Activated T-cell treated with anti-CD3 and anti-CD28 coated beads, Interleukin-2, amount 50 U/mL, for 24 hours (primary cell): ENCODE results near the gene UBIAD1.

Experiments
- DNase-seq: peaks from one replicate; pipeline ENCODE4 v3.0.0-alpha.2; 2020
- H3K27ac Mint-ChIP-seq: 2 replicates; pipeline ENCODE4 v1.8.0; 2020; ENCODE audit warnings: mild to moderate bottlenecking, mixed read lengths
- H3K27me3 Mint-ChIP-seq: 2 replicates; pipeline ENCODE4 v1.8.0; 2020; ENCODE audit warnings: mixed read lengths
- H3K36me3 Mint-ChIP-seq: 2 replicates; pipeline ENCODE4 v1.8.0; 2020; ENCODE audit warnings: low read depth, mixed read lengths
- H3K4me1 Mint-ChIP-seq: 2 replicates; pipeline ENCODE4 v1.8.0; 2020; ENCODE audit warnings: low read depth, mixed read lengths
- H3K4me3 Mint-ChIP-seq: 2 replicates; pipeline ENCODE4 v1.8.0; 2020; ENCODE audit warnings: mild to moderate bottlenecking, moderate library complexity, mixed read lengths
- H3K9me3 Mint-ChIP-seq: 2 replicates; pipeline ENCODE4 v1.8.0; 2020; ENCODE audit warnings: mixed read lengths

The UBIAD1 gene, protein sequence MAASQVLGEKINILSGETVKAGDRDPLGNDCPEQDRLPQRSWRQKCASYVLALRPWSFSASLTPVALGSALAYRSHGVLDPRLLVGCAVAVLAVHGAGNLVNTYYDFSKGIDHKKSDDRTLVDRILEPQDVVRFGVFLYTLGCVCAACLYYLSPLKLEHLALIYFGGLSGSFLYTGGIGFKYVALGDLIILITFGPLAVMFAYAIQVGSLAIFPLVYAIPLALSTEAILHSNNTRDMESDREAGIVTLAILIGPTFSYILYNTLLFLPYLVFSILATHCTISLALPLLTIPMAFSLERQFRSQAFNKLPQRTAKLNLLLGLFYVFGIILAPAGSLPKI

DNA sequence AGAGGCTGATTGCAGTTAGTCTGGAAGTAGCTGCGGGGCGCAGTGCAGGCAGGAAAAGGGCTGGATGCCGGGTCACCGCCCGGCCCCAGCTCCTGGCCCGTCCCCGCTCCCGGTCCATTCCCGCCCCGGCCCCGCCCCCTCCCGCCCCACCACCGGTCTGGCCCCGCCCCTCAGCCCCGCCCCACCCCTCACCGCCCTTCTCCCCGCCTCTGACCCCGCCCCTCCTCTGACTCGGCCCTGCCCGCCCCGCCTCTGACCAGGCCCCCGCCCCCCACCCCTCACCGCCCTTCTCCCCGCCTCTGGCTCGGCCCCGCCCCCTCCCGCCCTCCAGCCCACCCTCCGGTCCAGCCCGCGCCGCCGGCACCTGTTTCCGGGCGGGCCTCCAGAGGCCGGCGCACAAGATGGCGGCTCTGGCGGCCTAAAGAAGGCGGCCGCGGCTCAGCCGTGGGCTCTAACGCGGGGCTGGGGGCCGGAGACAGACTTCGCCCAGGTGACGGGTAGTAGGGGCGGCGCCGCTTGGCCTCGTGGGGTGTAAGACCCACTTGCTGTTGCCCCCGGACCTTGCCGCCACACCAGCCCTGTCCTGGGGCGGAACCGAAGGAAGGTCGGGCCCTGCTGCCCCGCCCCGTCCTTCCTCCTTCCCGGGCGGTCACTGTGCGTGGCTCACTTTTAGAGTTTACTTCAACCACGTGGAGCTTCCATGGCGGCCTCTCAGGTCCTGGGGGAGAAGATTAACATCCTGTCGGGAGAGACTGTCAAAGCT lies at the start of gene UBIAD1:
Gene UBIAD1, plus strand, starts transcription at position 367 of the 763 bp plus-strand sequence. Its CDS starts 334 bp downstream, at position 701.
- H3K36me3 Mint-ChIP-seq = peaks cover 42% of the 10 kb centered on the region
- peak within 1 kb of the TSS; percentile 95 for H3K27ac Mint-ChIP-seq
- no peaks in the 10 kb centered on the region for H3K9me3 Mint-ChIP-seq
- H3K27me3 Mint-ChIP-seq = no peaks in the 10 kb centered on the region
- DNase-seq = peak; percentile 90
- peak within 1 kb of the TSS; percentile 99 for H3K4me3 Mint-ChIP-seq
- H3K4me1 Mint-ChIP-seq = peaks cover 33% of the 10 kb centered on the region

DNA sequence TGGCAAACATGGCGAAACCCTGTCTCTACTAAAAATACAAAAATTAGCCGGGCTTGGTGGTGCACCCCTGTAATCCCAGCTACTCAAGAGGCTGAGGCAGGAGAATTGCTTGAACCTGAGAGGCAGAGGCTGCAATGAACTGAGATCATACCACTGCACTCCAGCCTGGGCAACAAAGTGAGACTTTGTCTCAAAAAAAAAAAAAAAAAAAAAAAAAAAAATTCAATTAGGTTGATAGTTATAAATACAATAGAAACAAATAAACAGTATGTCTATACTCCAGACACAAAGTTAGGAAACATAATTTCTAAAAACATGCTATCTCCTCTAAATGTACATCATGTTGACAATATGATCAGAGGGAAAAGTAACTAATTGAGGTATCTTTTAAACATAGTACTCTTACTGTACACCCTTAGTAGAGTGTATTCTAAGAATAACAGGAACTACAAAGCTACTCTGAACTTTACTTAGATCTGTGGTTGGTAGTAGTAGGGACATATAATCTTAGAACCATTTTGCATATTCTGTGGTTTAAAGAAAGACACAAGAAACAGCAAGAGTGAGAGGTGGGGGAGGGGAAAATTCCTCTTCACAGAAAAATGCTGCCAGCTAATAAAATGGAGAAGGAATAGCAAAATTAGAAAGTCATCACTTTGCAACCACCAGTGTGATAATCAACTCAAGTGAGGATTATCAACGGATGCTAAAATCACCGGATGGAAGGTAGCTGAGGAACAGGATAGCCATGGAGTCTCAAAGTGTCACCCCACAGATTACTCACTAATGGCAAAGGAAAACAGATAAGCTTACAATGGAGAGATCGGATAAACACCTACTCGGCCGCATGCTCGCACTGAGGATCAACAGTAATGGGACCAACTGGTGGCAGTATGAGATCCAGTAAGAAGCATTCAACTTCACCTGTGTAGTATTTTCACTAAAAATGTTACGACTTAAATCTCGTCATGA lies 45.6 kb upstream of the UBIAD1 start:
- Mint-ChIP-seq H3K36me3 (peaks cover 86% of the 10 kb centered on the region), H3K4me1 (peaks cover 14% of the 10 kb centered on the region), H3K27me3 (no peaks in the 10 kb centered on the region), H3K9me3 (no peaks in the 10 kb centered on the region), H3K27ac (peak overlapping the region; percentile 53), H3K4me3 (no peak overlapping the region)
- no peak for DNase-seq

DNA sequence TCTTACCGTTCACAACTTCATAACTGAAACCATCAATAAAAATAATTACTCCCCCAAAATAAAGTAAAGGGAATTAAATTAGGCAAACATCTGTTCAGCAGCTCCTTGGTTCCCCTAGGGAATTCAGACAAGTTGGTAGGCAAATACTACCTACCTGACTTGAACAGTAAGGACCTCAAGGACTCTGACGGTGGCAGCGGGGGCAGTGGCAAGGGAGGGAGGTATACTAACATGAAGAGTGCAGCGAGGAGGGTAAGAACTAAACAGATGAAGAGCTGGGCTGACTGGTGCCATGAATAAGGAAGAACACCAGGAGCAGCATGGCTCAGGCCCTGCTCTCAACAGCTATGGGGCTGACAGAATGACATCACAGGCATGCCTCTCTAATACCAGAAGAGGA lies 43.8 kb upstream of the UBIAD1 start:
- Mint-ChIP-seq H3K27me3 (no peaks in the 10 kb centered on the region), H3K36me3 (peaks cover 89% of the 10 kb centered on the region), H3K4me3 (no peak overlapping the region), H3K27ac (no peak overlapping the region), H3K4me1 (peaks cover 14% of the 10 kb centered on the region), H3K9me3 (no peaks in the 10 kb centered on the region)
- DNase-seq = no peak

DNA sequence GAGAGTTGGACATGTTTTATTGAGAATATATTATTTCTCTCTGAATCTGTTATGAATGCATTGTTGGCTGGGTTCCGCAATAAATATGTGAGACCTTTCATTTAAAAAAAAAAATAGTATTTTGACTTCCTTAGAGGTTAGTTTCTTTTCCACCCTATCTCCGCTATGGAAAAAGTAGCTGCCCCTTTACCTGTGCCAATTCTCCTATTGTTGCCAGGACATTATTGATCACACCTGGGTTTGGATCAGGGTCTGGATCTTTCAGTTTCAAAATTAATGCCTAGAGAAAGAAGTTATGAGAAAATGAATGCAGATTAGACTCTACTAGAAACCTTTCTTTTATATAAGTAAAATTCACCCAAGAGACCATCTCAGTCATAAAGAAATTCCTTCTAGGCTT lies 39.8 kb upstream of the UBIAD1 start:
- no peak overlapping the region for H3K4me3 Mint-ChIP-seq
- peaks cover 9% of the 10 kb centered on the region for H3K4me1 Mint-ChIP-seq
- no peaks in the 10 kb centered on the region for H3K9me3 Mint-ChIP-seq
- DNase-seq = no peak
- H3K27me3 Mint-ChIP-seq = no peaks in the 10 kb centered on the region
- no peak overlapping the region for H3K27ac Mint-ChIP-seq
- peaks cover 98% of the 10 kb centered on the region for H3K36me3 Mint-ChIP-seq

DNA sequence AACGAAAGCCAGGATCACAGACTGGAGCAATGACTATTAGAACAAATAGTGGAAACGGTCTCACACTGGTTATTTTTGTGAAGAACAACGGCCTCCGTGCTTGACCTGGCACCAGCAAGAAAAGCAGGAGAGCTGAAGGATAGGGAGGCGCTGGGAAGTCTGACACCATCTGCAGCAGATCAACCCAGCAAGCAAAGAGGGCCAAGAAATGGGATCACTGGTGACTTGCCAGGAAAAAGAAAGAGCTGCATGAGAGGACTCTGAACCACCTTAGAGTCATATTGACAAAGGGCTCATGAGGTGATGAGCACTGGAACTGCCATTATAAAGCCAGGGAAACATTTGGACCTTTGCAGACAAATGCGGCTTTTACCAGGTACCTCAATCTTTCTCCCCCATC lies 35.6 kb upstream of the UBIAD1 start:
- peaks cover 97% of the 10 kb centered on the region for H3K36me3 Mint-ChIP-seq
- H3K27ac Mint-ChIP-seq = peak overlapping the region; percentile 63
- peaks cover 9% of the 10 kb centered on the region for H3K4me1 Mint-ChIP-seq
- H3K27me3 Mint-ChIP-seq = no peaks in the 10 kb centered on the region
- no peaks in the 10 kb centered on the region for H3K9me3 Mint-ChIP-seq
- no peak for DNase-seq
- no peak overlapping the region for H3K4me3 Mint-ChIP-seq

DNA sequence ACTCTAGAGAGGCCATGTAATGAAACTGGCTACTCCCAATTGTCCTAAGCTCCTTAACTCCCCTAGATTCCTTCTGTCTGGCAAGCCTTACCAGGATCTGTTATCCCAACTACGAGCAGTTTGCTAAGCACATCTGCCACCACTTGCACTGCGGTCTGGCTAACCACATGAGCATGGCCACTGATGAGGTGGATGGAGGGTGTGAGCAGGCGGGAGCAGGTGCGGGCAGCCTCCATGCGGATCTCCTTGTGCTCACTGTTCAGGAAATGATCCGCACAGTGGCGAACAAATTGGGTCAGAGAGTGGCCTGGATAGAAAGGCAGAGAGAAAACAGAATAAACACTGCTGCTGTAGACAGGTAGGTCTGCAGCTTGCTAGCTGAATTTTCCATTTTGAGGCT lies 34.7 kb upstream of the UBIAD1 start:
- no peaks in the 10 kb centered on the region for H3K9me3 Mint-ChIP-seq
- H3K36me3 Mint-ChIP-seq = peaks cover 98% of the 10 kb centered on the region
- no peak overlapping the region for H3K27ac Mint-ChIP-seq

DNA sequence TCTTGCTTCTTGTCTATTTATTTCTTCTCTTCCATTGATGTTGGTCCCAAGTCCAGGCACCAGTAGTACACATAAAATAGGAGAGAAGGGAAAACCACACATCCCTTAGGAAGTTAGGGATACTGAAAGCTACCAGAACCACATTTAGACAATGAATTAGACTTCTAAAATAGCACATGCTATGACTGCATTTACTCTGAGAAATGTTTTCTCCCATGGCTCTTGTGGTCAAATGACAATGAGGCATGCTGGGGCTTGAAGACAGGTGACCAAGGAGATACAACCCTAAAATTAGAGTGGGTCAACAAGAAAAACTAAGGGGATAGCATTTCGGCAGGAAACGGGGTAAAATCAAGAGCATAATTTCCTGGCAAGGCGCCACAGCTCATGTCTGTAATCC lies 27.8 kb upstream of the UBIAD1 start:
- Mint-ChIP-seq H3K36me3 (peaks cover 82% of the 10 kb centered on the region), H3K27me3 (no peaks in the 10 kb centered on the region)

More for the DNA sequence above, 34.7 kb upstream of the UBIAD1 start:
- Mint-ChIP-seq H3K4me1 (peaks cover 9% of the 10 kb centered on the region), H3K27me3 (no peaks in the 10 kb centered on the region), H3K4me3 (no peak overlapping the region)
- DNase-seq = no peak

DNA sequence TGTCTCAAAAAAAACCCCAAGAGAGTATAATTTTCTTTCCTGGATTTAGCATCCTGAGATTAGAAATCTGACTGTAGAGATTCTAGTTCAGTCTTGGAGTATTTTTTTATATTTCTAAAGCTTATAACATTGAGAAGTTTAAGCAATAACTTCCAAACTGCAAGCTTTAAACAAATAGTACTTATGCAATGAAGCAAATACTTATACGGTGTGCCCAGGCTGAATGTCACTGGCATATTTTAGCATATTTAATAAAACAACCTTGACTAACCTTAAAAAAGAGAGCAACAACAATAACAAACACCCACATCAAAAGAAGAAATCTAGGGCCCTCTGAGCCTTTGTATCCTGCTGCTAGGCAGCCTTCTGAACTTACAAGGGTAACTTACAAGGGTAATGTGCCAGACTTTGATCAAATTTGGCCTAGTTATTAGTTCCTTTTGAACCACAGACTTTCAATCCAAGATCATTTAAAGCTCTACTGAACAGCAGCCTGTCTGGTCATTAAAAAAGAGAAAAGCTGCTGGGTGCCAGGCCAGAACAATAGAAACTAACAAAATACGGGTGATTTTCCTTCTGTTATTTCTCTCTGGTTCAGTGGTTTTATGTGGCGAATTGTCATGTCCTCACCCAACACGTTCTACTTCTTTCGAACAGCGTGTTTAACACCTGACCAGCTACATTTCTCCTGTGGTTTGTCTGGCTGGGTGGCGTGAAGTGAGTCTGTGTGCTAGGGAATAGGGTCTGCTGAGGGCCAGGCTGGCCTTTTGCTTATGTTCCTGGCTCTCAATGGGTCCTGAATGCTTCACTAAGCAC lies 26.9 kb upstream of the UBIAD1 start:
- H3K27me3 Mint-ChIP-seq = no peaks in the 10 kb centered on the region
- H3K9me3 Mint-ChIP-seq = no peaks in the 10 kb centered on the region
- peak overlapping the region; percentile 79 for H3K27ac Mint-ChIP-seq
- H3K4me3 Mint-ChIP-seq = no peak overlapping the region
- no peak for DNase-seq
- peaks cover 14% of the 10 kb centered on the region for H3K4me1 Mint-ChIP-seq
- H3K36me3 Mint-ChIP-seq = peaks cover 82% of the 10 kb centered on the region

More for the DNA sequence above, 27.8 kb upstream of the UBIAD1 start:
- H3K4me1 Mint-ChIP-seq = peaks cover 14% of the 10 kb centered on the region
- no peak overlapping the region for H3K4me3 Mint-ChIP-seq
- no peaks in the 10 kb centered on the region for H3K9me3 Mint-ChIP-seq
- no peak for DNase-seq
- H3K27ac Mint-ChIP-seq = peak overlapping the region; percentile 79

DNA sequence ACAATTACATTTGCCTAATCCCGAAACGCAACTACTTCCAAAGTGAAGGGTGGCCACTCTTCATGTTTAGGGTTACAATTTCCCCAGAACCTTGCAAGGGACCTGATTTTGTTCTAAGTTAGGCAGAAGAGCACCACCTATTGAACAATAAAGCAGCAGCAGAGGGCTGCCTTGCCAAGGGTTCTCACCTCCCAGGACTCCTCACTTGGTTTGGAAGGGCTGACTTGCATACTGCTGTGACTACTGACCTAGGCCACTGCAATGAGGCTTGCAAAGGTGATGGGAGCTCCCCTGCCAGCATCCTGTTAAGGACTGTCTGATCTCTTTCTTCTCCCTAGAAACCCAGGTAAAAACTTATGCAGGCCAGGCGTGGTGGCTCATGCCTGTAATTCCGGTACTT lies 24.8 kb upstream of the UBIAD1 start:
- H3K27me3 Mint-ChIP-seq = no peaks in the 10 kb centered on the region
- no peaks in the 10 kb centered on the region for H3K9me3 Mint-ChIP-seq
- peaks cover 79% of the 10 kb centered on the region for H3K36me3 Mint-ChIP-seq
- H3K4me3 Mint-ChIP-seq = no peak overlapping the region
- DNase-seq = no peak
- peaks cover 14% of the 10 kb centered on the region for H3K4me1 Mint-ChIP-seq
- no peak overlapping the region for H3K27ac Mint-ChIP-seq

DNA sequence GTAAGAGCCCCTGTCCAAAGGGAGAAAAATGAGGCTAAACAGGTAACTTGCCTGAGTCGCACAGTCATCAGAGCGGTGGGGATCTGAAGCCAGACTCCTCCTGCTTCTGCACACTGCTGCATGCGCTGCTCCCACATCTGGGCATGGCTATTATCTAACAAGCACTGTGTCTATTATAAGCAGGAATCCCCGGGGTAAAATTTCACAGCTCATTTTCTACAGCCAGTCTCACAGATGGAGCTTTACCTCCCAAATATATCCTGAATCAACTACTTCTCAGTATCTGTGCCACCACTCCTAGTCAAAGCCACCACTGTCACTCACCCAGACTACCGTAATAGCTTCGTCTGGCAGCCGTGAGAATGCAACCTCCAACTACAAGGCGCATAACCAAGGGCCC lies 20.5 kb upstream of the UBIAD1 start:
- peaks cover 3% of the 10 kb centered on the region for H3K4me1 Mint-ChIP-seq
- no peaks in the 10 kb centered on the region for H3K9me3 Mint-ChIP-seq
- H3K4me3 Mint-ChIP-seq = no peak overlapping the region
- peaks cover 79% of the 10 kb centered on the region for H3K36me3 Mint-ChIP-seq
- no peaks in the 10 kb centered on the region for H3K27me3 Mint-ChIP-seq
- H3K27ac Mint-ChIP-seq = no peak overlapping the region
- no peak for DNase-seq

DNA sequence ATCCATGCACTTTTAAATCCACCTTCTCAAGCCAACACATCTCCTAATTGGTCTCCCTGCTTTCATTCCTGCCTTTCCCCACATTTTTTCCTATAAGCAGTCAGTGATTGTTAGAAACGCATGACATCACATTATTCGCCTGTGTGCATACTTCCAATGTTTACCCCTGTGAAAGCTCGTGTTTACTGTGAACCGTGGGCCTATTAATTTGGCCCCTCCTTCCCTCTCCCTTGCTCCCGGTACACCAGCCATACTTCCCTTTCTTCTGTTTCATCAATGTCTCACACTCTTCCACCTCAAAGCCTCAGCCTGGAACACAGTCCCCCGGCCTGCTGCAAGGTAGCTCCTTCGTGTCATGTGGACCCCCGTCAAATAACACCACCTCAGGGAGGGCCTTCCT lies 19.8 kb upstream of the UBIAD1 start:
- no peaks in the 10 kb centered on the region for H3K9me3 Mint-ChIP-seq
- peaks cover 79% of the 10 kb centered on the region for H3K36me3 Mint-ChIP-seq
- H3K4me1 Mint-ChIP-seq = no peaks in the 10 kb centered on the region
- DNase-seq = no peak
- no peak overlapping the region for H3K27ac Mint-ChIP-seq
- no peak overlapping the region for H3K4me3 Mint-ChIP-seq
- H3K27me3 Mint-ChIP-seq = no peaks in the 10 kb centered on the region

DNA sequence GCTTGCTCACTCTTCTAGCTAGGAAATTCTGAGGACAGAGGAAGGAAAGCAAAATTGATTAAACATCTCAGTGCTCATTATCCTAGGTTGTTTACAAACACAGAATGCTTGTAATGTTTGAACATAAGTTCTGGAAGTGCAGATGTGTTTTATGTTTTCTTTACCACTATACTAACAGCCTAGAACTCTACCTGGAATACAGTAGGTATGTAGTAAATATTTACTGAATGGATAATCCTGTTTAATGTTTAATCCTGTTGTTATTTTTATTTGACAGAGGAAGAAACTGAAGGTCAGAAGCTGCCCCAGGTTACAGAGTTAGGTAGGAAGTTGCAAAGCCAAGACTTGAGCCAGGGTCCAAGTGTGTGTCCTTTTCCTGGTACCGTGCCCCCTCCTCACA lies 16.7 kb upstream of the UBIAD1 start:
- Mint-ChIP-seq H3K4me1 (peaks cover 12% of the 10 kb centered on the region), H3K9me3 (no peaks in the 10 kb centered on the region), H3K27ac (no peak overlapping the region), H3K27me3 (no peaks in the 10 kb centered on the region), H3K36me3 (peaks cover 80% of the 10 kb centered on the region), H3K4me3 (no peak overlapping the region)
- DNase-seq = no peak

DNA sequence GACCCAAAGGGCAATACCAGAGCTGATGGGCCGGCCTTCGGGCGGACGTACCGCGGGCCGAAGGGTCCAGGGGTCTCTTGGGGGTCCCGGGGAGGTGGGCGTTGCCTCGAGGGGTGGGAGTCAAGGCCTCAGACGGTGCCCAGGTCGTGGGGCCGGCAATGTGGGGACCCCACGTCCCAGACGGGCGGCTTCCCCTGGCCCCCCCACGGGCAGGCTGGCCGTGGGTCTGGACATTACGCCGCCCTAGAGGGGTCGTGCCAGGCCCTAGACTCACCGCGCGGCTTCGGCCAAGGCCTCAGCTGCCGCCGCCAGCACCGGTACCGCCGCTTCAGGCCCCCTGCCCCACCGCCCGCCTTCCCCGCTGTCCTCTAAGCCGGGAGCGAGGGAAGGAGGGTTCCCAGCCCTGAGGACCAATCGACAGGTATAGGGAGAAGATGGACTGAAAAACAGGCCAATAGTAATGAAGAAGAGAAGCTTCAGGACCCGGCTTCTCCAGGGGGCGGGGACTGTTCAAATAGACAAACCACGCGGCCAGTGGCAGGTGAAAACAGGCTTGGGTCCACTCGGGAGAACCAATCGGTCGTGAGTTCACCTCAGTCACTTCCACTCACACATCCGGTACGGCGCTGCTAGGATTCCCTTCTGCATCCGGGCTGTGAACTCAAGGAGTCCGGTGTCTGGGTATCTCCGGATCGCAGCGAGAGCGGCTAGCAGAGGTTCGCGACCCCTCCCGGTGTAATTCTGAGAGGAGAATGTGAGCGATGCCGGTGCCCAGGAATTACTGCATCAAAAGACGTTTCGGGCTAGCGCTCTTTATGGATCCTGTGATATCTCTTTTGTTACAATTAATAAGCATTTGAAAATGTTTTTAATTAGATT lies 10.6 kb upstream of the UBIAD1 start, which contains the start of gene MTOR:
Gene MTOR, minus strand, starts transcription at position 381 of the 879 bp plus-strand sequence. CDS start 3,142 bp downstream, outside the sequence.
- H3K9me3 Mint-ChIP-seq = no peaks in the 10 kb centered on the region
- DNase-seq = peak; percentile 93
- peaks cover 37% of the 10 kb centered on the region for H3K36me3 Mint-ChIP-seq
- H3K4me1 Mint-ChIP-seq = peaks cover 21% of the 10 kb centered on the region
- no peaks in the 10 kb centered on the region for H3K27me3 Mint-ChIP-seq
- H3K27ac Mint-ChIP-seq = peak within 1 kb of the TSS; percentile 94
- H3K4me3 Mint-ChIP-seq = peak within 1 kb of the TSS; percentile 95
